HG03354 (cell line): ENCODE measurements around the gene ITM2B.
"Not testable (repeated sequence)": the region's sequence is repeated elsewhere in the genome, so short reads cannot be mapped to it uniquely, and the experiment has no call there.

ENCODE experiments used
- ATAC-seq: cut with Tn5 transposase; IDR thresholded peaks from one replicate; pipeline ENCODE4 v1.9.1; 2021; ENCODE audit warnings: mild to moderate bottlenecking; ENCODE audit not compliant: unreplicated experiment, poor library complexity, severe bottlenecking

The ITM2B gene

DNA sequence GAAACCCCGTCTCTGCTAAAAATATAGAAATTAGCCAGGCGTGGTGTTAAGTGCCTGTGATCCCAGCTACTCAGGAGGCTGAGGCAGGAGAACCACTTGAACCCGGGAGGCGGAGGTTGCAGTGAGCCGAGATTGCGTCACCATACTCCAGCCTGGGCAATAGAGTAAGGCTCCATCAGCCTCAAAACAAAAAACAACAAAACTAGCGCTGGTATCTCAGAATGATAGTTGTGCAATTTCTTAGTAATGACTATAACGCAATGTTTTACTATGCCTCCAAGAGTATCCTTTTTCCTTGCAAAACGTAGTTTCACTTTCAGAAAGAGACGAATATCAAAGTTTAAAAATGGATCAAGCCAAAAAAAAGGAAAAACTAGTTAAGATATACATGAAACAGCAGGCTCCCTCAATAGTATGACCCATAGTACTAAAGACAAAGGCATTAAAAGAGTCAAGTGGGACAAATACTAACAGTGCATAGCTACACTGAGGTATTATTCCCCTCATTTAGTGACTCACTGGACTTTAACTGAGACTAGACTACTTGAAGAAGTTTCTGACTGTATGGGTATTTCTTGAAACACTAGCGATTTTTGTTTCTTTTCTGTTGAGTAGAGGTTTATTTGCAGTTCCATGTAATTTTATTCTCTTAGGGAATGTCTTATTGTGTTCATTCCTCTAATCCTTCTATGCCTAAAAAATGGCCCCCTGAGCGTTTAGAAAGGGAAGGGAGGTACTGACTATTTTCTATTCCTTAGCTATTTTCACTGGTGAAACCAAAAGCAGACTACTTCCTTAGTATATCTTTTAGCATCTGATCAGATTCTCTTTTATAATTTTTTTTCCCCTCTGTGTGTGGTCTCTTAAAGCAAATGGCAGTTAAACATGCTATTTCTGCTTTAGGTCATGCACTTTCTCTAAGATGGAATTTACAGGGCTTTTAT lies 10.4 kb upstream of the ITM2B start:
- no peak for ATAC-seq

DNA sequence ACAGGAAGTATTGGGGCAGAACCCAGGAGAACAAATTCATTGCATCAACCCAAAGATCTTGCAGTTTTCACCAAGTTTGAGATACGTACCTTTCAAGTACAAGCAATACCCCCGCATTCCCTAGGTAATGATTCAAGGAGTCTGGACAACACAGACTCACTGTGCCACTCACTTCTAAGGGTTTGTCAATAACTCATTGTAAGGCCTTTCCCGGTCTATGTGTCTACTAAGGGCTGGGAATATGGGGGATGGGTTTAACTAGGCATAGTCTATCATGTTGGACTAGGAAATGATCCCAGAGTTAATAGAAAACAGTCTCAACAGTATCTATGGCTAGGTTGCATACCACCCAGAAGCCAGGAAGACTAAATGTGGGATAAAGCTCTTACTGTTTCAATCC lies 8.3 kb upstream of the ITM2B start:
- ATAC-seq, result no peak

DNA sequence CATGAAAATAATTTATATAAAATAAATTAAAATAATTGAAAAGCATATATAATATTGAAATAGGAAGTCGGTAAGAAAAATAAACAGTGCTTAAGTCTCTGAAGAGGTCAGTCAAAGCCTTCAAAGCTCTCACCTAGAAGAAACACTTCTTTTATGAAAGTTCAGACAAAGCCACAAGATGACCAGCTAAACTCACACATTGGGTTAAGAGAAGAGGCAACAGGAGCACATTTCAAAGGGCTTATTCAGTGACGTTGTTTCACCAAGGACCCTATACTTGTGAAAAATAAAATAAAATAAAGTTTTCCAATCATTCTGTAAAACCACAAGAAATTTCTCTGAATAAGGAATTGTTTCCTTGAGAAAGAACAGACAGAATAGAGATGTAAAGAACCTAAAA lies 2.5 kb upstream of the ITM2B start:
- no peak for ATAC-seq

- no peak for ATAC-seq
Observed at GRCh38 chr13:48231080-48231479, 1.9 kb upstream of the ITM2B start.

DNA sequence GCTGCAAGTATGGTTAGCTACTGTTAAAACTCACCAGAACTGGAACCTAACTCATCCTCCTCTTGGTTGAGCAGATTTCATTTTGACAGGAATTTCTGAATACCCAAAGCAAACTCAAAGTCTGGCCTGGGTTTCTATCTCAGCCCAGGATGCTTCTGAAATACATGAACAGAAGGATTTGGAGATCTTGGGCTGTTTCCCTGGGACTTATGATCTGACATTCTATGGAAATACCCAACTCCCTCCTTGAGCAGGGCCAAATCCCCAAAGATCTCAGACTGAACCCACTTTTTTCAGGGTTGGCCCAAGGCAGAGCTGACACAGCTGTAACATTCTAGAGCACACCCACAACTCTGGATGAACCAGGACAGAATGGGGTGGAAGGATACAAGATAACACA lies 1.1 kb upstream of the ITM2B start:
- ATAC-seq, result no peak

GRCh38 chr13:48232420-48233045 lies 473 bp upstream of the ITM2B start:
- no peak for ATAC-seq

GRCh38 chr13:48233889-48234488 lies 983 bp downstream of the ITM2B start:
- peak; percentile 6 for ATAC-seq

DNA sequence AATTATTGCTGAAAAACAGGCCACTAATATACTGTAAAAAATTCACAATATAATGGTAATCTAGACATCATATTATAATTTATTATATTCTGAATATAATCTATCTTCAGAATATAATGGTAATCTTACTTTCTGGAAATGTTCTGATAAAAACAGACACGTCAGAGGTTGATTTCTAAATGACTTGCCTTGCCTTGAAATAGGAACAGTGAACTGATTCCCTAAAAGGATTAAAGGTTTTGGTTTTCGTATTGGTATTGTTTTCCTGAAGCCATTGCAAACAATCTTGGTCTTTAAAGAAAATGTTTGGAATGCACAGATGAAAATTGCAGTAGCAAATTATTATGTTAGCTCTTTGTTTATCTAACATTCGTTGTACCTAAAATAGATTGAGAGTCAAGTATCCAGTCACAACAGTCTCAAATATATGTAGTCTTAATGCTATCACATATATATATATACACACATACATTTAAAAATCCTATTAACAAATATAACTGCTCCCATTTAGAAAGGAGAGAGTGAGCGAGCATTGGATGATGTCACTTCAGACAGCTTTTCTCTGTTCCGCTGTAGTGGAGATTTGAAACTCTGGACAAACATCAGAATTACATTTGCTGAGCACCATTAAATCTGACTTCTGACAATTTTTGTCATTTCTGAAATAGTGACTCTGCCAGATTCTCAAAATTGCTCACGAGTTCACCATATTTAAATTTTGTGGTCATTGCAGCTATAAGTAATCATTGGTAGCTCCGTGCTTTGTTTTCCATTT lies 1.7 kb downstream of the ITM2B start:
- peak; percentile 47 for ATAC-seq

GRCh38 chr13:48235341-48236135 lies 2.5 kb downstream of the ITM2B start:
- ATAC-seq, result no peak

- no peak for ATAC-seq
Observed at GRCh38 chr13:48236528-48237353, 3.7 kb downstream of the ITM2B start.

- ATAC-seq, result not testable (repeated sequence)
Observed at GRCh38 chr13:48239369-48239768, 6.4 kb downstream of the ITM2B start.

DNA sequence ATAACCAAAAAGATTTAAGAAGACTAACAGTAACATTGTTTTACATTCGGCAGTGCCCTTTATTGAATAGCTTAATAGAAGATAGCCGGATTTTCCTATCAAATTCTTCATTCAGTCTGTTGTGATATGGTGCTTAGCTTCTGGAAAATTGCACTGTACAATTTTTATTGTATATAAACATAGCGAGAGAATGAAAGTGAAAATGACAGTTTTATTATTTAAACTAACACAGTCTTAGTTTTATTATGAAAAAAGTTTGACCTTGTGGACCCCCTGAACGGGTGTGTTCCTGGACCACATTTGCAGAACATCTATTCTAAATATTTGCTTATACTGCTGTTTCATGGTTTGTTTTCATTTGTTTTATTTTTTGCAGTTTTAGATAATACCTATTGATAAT lies 8.6 kb downstream of the ITM2B start:
- ATAC-seq, result no peak

DNA sequence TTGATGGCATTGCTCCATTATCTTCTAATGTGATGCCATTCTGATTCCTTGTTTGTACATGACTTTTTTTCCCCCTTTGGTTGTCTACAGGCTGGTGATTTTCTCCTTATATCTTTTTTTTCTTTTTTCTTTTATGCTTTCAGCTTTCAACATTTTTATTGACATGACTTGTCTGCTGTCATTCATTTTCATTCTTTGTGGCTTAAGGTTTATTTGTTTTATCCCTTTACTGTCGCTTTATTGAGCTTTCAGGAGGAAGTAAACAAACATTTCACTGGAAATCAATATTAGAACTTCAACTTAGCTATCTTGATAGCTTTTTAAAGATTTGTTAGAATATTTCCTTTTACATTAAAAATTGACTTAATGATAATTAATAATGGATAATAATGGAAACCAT lies 9.7 kb downstream of the ITM2B start:
- ATAC-seq, result no peak

DNA sequence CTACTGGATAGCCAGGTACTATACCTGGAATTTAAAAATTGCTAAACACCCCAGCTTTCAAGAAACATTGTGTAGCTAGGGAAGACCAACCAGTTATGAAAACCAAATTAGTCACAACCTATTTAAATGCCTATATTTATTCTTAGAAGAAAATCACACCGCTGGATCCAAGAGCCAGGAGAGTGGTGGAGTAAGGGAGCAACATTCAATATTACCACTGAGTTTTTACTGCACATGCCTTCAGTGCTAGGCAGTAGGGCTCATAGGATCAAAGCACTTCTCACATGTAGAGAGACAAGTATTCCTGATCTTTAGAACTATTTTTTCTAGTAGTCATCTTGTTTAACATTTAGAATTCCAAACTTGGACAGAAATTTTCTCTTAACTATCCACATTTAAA lies 11.2 kb downstream of the ITM2B start:
- ATAC-seq, result no peak

DNA sequence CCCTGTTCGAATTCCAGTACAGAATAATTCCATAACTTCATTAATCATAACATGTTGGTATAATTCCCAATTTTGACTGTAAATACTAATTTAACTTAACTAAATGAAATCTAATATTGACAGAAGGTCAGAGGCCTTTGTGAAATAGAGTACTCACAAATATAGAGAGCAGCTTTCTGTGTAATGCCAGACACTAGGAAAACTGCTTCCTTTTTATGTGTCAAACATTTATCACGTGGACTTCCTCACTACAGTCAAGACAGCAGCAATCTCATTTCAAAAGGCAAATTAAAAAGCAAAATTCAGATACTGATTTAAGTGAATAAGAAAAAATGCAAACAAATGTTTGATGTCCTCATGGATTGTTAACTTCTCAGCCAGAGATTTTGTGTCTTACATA lies 13.1 kb downstream of the ITM2B start:
- ATAC-seq, result no peak

DNA sequence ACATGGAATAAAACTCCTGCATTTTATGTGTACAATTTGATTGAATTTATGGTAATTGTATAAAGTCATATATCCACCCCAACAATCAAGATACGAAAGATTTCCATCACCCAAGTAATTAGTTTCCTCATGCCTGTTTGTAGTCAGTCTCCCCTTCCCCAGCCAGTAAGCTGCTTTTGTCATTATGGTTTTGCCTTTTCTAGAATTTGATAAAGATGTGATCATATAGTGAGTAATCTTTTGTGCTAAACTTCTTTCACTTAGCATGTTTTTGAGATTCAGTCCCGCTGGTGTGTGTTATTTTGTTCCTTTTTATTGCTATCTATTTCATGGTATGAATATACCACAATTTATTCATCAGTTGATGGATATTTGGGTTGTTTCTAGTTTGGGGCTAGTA lies 16.0 kb downstream of the ITM2B start:
- no peak for ATAC-seq

DNA sequence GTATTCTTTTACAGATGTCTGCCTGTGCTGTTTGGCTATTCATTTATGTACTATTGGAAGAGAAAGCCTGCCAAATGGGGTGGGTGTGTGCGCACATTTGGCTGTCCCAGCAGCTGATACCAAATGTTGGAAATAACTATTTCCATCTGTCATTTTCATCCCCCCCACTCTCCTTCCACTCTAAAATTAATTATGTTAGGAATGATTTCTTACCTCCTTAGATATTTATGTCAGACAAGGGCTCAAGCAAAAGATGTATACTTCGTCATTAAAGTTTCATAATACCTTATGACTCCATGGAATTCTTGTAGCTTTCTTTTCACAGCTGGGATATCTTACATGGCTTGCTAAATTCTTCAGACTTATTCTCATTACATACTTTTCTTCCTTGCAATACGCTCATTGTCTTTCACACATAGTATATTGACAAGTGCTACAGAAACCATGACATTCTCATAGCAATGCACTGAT lies 18.6 kb downstream of the ITM2B start:
- ATAC-seq, result no peak

- ATAC-seq, result no peak
Observed at GRCh38 chr13:48252176-48252575, 19.2 kb downstream of the ITM2B start.
